ENCODE measurements around the gene NCKAP5.

NCKAP5 gene

GRCh38 chr2:133515271-133515670 is 53.0 kb downstream of the NCKAP5 start:
- no peak overlapping the region for H3K9ac ChIP-seq (ENCODE audit: insufficient read length, low read depth)
- H3K27me3 ChIP-seq (ENCODE audit: insufficient read depth, insufficient read length), result no peaks in the 10 kb centered on the region
- no peaks in the 10 kb centered on the region for H3K4me1 ChIP-seq (ENCODE audit: insufficient read depth, insufficient read length)
- no peak overlapping the region for H3K4me3 ChIP-seq (ENCODE audit: insufficient read length, low read depth)
- no peak for DNase-seq (ENCODE audit: low read depth, low spot score)
- no peaks in the 10 kb centered on the region for H3K36me3 ChIP-seq (ENCODE audit: insufficient read depth, insufficient read length, low read length)
- no peaks in the 10 kb centered on the region for H3K9me3 ChIP-seq (ENCODE audit: insufficient read depth, low read length)
- TF ChIP-seq SUZ12 (IDR thresholded peaks at IDR 0.05; ENCODE audit: extremely low read depth, insufficient read depth, insufficient read length), result no peak
- no peak for TF ChIP-seq ZNF274 (IDR thresholded peaks at IDR 0.05; ENCODE audit: low read depth, low read length)
- no peak for TF ChIP-seq YY1 (IDR thresholded peaks at IDR 0.05; ENCODE audit: insufficient read depth, insufficient read length)

DNA sequence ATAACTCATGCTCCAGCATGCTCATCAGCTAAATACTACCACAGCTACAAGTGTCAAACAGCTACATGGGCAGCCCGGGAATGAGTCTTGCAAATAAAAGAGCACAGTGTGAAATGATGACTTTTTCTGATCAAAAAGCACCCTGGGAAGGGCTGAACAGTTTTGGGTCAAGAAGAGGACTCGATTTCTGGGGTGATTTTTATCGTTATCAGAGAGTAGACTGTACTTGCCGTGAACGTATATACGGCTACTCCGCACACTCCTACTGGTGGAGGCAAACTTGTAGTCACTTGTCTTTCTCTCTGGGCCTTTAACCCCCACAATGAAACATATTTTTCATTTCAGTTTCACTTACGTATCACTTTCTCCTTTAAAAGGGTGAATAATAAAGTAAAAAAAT is 54.4 kb downstream of the NCKAP5 start:
- TF ChIP-seq ZNF274 (IDR thresholded peaks at IDR 0.05; ENCODE audit: low read depth, low read length) (no peak), YY1 (IDR thresholded peaks at IDR 0.05; ENCODE audit: insufficient read depth, insufficient read length) (no peak), SUZ12 (IDR thresholded peaks at IDR 0.05; ENCODE audit: extremely low read depth, insufficient read depth, insufficient read length) (no peak)
- Histone ChIP-seq H3K27me3 (ENCODE audit: insufficient read depth, insufficient read length) (no peaks in the 10 kb centered on the region), H3K4me3 (ENCODE audit: insufficient read length, low read depth) (no peak overlapping the region)

GRCh38 chr2:133512121-133512520 is 56.1 kb downstream of the NCKAP5 start:
- DNase-seq (ENCODE audit: low read depth, low spot score), result no peak
- Histone ChIP-seq H3K9ac (ENCODE audit: insufficient read length, low read depth) (no peak overlapping the region), H3K27me3 (ENCODE audit: insufficient read depth, insufficient read length) (no peaks in the 10 kb centered on the region), H3K9me3 (ENCODE audit: insufficient read depth, low read length) (no peaks in the 10 kb centered on the region), H3K36me3 (ENCODE audit: insufficient read depth, insufficient read length, low read length) (no peaks in the 10 kb centered on the region), H3K4me3 (ENCODE audit: insufficient read length, low read depth) (no peak overlapping the region), H3K4me1 (ENCODE audit: insufficient read depth, insufficient read length) (no peaks in the 10 kb centered on the region)
- TF ChIP-seq ZNF274 (IDR thresholded peaks at IDR 0.05; ENCODE audit: low read depth, low read length) (no peak), YY1 (IDR thresholded peaks at IDR 0.05; ENCODE audit: insufficient read depth, insufficient read length) (no peak), SUZ12 (IDR thresholded peaks at IDR 0.05; ENCODE audit: extremely low read depth, insufficient read depth, insufficient read length) (no peak)

More for the DNA sequence above, 54.4 kb downstream of the NCKAP5 start:
- H3K9me3 ChIP-seq (ENCODE audit: insufficient read depth, low read length), result no peaks in the 10 kb centered on the region
- no peak for DNase-seq (ENCODE audit: low read depth, low spot score)
- no peaks in the 10 kb centered on the region for H3K4me1 ChIP-seq (ENCODE audit: insufficient read depth, insufficient read length)
- H3K36me3 ChIP-seq (ENCODE audit: insufficient read depth, insufficient read length, low read length), result no peaks in the 10 kb centered on the region
- no peak overlapping the region for H3K9ac ChIP-seq (ENCODE audit: insufficient read length, low read depth)

GRCh38 chr2:133511679-133512078 is 56.6 kb downstream of the NCKAP5 start:
- no peak overlapping the region for H3K9ac ChIP-seq (ENCODE audit: insufficient read length, low read depth)
- H3K27me3 ChIP-seq (ENCODE audit: insufficient read depth, insufficient read length), result no peaks in the 10 kb centered on the region
- no peaks in the 10 kb centered on the region for H3K9me3 ChIP-seq (ENCODE audit: insufficient read depth, low read length)
- DNase-seq (ENCODE audit: low read depth, low spot score), result no peak
- H3K36me3 ChIP-seq (ENCODE audit: insufficient read depth, insufficient read length, low read length), result no peaks in the 10 kb centered on the region
- H3K4me1 ChIP-seq (ENCODE audit: insufficient read depth, insufficient read length), result no peaks in the 10 kb centered on the region
- no peak overlapping the region for H3K4me3 ChIP-seq (ENCODE audit: insufficient read length, low read depth)
- no peak for TF ChIP-seq ZNF274 (IDR thresholded peaks at IDR 0.05; ENCODE audit: low read depth, low read length)
- no peak for TF ChIP-seq SUZ12 (IDR thresholded peaks at IDR 0.05; ENCODE audit: extremely low read depth, insufficient read depth, insufficient read length)
- TF ChIP-seq YY1 (IDR thresholded peaks at IDR 0.05; ENCODE audit: insufficient read depth, insufficient read length), result no peak

DNA sequence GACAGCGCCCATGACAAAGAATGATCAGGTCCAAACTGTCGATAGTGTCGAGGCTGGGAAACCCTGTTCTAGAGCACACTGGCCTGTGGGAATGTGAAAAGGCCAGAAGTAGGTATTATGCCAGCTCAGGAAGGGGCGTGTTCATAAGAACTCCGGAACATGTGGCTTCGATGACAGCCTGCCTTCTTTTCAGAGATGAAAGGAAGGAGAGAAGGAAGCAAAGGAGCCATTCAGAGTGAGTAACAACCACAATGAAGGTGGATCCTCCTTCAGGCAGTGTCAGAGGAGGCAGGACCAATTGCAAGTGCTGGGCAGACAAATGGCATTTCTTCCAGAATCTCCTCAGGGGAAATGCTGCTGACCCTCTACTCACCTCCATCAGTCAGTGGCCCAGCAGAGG is 58.5 kb downstream of the NCKAP5 start:
- H3K9ac ChIP-seq (ENCODE audit: insufficient read length, low read depth), result no peak overlapping the region
- H3K4me1 ChIP-seq (ENCODE audit: insufficient read depth, insufficient read length), result no peaks in the 10 kb centered on the region
- no peaks in the 10 kb centered on the region for H3K27me3 ChIP-seq (ENCODE audit: insufficient read depth, insufficient read length)
- no peaks in the 10 kb centered on the region for H3K36me3 ChIP-seq (ENCODE audit: insufficient read depth, insufficient read length, low read length)
- no peak for TF ChIP-seq YY1 (IDR thresholded peaks at IDR 0.05; ENCODE audit: insufficient read depth, insufficient read length)
- TF ChIP-seq SUZ12 (IDR thresholded peaks at IDR 0.05; ENCODE audit: extremely low read depth, insufficient read depth, insufficient read length), result no peak
- TF ChIP-seq ZNF274 (IDR thresholded peaks at IDR 0.05; ENCODE audit: low read depth, low read length), result no peak
- H3K4me3 ChIP-seq (ENCODE audit: insufficient read length, low read depth), result no peak overlapping the region
- no peak for DNase-seq (ENCODE audit: low read depth, low spot score)
- no peaks in the 10 kb centered on the region for H3K9me3 ChIP-seq (ENCODE audit: insufficient read depth, low read length)

DNA sequence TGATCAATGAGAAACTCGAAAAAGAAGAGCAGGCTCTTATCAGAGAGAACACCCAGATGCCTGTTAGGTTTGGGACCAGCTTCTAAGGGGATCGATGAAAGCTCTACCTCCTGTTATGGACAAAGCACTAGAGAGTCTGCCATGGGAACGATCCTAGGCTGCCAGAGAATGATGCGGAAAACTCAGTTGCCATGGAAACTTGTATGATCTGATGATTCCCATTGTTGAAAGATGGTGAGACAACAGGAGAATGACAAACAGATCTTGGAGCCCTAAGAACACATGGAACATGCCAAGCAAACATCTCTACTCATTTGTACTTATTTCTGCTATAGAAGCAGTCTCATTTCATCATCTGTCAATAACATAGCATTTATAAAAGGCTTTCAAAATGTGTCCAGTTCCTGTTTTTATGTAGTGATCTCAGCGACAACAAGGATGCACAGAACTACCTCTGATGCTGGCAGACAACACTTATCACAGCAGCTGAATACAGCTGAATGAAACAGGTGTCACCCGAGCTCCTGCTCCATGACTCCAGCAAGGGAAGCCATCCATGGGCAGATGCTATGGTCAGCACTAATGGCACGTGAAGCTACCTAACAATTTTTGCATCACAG is 59.6 kb downstream of the NCKAP5 start:
- Histone ChIP-seq H3K4me3 (ENCODE audit: insufficient read length, low read depth) (no peak overlapping the region), H3K36me3 (ENCODE audit: insufficient read depth, insufficient read length, low read length) (no peaks in the 10 kb centered on the region), H3K9me3 (ENCODE audit: insufficient read depth, low read length) (no peaks in the 10 kb centered on the region), H3K27me3 (ENCODE audit: insufficient read depth, insufficient read length) (no peaks in the 10 kb centered on the region), H3K9ac (ENCODE audit: insufficient read length, low read depth) (no peak overlapping the region), H3K4me1 (ENCODE audit: insufficient read depth, insufficient read length) (no peaks in the 10 kb centered on the region)
- no peak for DNase-seq (ENCODE audit: low read depth, low spot score)
- TF ChIP-seq YY1 (IDR thresholded peaks at IDR 0.05; ENCODE audit: insufficient read depth, insufficient read length), result no peak
- no peak for TF ChIP-seq ZNF274 (IDR thresholded peaks at IDR 0.05; ENCODE audit: low read depth, low read length)
- TF ChIP-seq SUZ12 (IDR thresholded peaks at IDR 0.05; ENCODE audit: extremely low read depth, insufficient read depth, insufficient read length), result no peak

GRCh38 chr2:133506996-133507395 is 61.3 kb downstream of the NCKAP5 start:
- Histone ChIP-seq H3K4me1 (ENCODE audit: insufficient read depth, insufficient read length) (no peaks in the 10 kb centered on the region), H3K9me3 (ENCODE audit: insufficient read depth, low read length) (no peaks in the 10 kb centered on the region), H3K27me3 (ENCODE audit: insufficient read depth, insufficient read length) (no peaks in the 10 kb centered on the region), H3K9ac (ENCODE audit: insufficient read length, low read depth) (no peak overlapping the region), H3K36me3 (ENCODE audit: insufficient read depth, insufficient read length, low read length) (no peaks in the 10 kb centered on the region), H3K4me3 (ENCODE audit: insufficient read length, low read depth) (no peak overlapping the region)
- TF ChIP-seq YY1 (IDR thresholded peaks at IDR 0.05; ENCODE audit: insufficient read depth, insufficient read length), result no peak
- TF ChIP-seq ZNF274 (IDR thresholded peaks at IDR 0.05; ENCODE audit: low read depth, low read length), result no peak
- no peak for TF ChIP-seq SUZ12 (IDR thresholded peaks at IDR 0.05; ENCODE audit: extremely low read depth, insufficient read depth, insufficient read length)
- DNase-seq (ENCODE audit: low read depth, low spot score), result no peak

All from NT2/D1 (cell line).